T-helper 1 cell treated with Interleukin-12 subunit alpha and Interleukin-12 subunit beta and Interleukin-4 antibody, amounts not matched to agents 30 μg/mL and 1 μg/mL, for 36 hours (primary cell): ENCODE data around the gene LGALS12.

Experiments
- H3K27ac Mint-ChIP-seq: one replicate; pipeline ENCODE4 v1.8.0; 2021; ENCODE audit warnings: mild to moderate bottlenecking, mixed read lengths
- H3K27me3 Mint-ChIP-seq: one replicate; pipeline ENCODE4 v1.8.0; 2021; ENCODE audit warnings: low read depth, mixed read lengths
- H3K36me3 Mint-ChIP-seq: one replicate; pipeline ENCODE4 v1.8.0; 2021; ENCODE audit warnings: low read depth, mixed read lengths
- H3K4me1 Mint-ChIP-seq: one replicate; pipeline ENCODE4 v1.8.0; 2021; ENCODE audit warnings: low read depth, mixed read lengths
- H3K4me3 Mint-ChIP-seq: one replicate; pipeline ENCODE4 v1.8.0; 2021; ENCODE audit warnings: mild to moderate bottlenecking, moderate library complexity, mixed read lengths
- H3K9me3 Mint-ChIP-seq: one replicate; pipeline ENCODE4 v1.8.0; 2021; ENCODE audit warnings: mixed read lengths

LGALS12 gene

GRCh38 chr11:63492441-63492840 lies 13.4 kb upstream of the LGALS12 start:
- no peaks in the 10 kb centered on the region for H3K36me3 Mint-ChIP-seq
- H3K4me3 Mint-ChIP-seq = no peak overlapping the region

DNA sequence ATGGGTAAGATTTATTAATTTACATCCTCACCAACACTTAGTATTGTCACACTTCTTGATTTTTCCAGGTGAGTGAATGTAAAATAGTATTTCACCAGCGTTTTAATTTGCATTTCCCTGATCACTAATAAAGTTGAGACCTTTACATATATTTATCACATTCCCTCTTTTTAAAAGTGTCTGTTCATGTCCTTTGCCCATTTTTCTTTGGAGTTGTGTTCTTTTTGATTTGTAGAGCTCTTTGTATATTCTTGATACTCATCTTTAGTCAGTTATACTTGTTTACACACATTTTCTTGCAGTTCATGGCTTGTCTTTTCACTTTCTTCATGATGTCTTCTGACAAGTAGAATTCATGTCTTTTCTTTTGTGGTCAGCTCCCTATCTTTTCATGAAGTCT lies 12.8 kb upstream of the LGALS12 start:
- no peaks in the 10 kb centered on the region for H3K36me3 Mint-ChIP-seq
- H3K4me1 Mint-ChIP-seq = peaks cover 5% of the 10 kb centered on the region
- peaks cover 80% of the 10 kb centered on the region for H3K27me3 Mint-ChIP-seq
- no peak overlapping the region for H3K4me3 Mint-ChIP-seq
- no peak overlapping the region for H3K27ac Mint-ChIP-seq
- no peaks in the 10 kb centered on the region for H3K9me3 Mint-ChIP-seq

More at GRCh38 chr11:63492441-63492840, 13.4 kb upstream of the LGALS12 start:
- H3K9me3 Mint-ChIP-seq = no peaks in the 10 kb centered on the region
- peaks cover 80% of the 10 kb centered on the region for H3K27me3 Mint-ChIP-seq
- H3K4me1 Mint-ChIP-seq = peaks cover 5% of the 10 kb centered on the region
- no peak overlapping the region for H3K27ac Mint-ChIP-seq

- Mint-ChIP-seq H3K4me3 (no peak overlapping the region), H3K4me1 (peaks cover 5% of the 10 kb centered on the region), H3K27ac (no peak overlapping the region), H3K9me3 (peaks cover 8% of the 10 kb centered on the region), H3K36me3 (no peaks in the 10 kb centered on the region), H3K27me3 (peaks cover 69% of the 10 kb centered on the region)
These were observed 10.9 kb upstream of the LGALS12 start for GRCh38 chr11:63494975-63495374.

DNA sequence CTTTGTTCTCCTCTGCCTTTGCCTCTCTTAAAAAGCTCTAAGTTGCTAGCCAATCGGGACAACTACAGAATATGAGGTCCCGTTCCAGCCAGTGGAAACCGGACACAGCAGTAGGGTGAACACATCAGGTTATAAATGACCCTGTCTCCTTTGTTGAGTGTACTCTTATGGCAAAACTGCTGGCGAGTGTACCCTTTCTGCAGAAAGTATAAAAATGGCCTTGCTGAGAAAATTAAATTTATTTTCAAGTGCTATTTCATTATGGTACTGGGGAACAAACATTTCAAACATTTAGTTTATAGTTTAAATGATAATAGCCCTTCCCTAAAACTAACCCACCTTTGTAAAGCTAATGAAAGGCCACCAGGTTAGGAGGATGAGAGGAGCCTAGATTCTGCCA lies 6.0 kb upstream of the LGALS12 start:
- peaks cover 4% of the 10 kb centered on the region for H3K4me1 Mint-ChIP-seq
- H3K9me3 Mint-ChIP-seq = peaks cover 17% of the 10 kb centered on the region
- H3K27ac Mint-ChIP-seq = no peak overlapping the region
- H3K4me3 Mint-ChIP-seq = no peak overlapping the region
- H3K36me3 Mint-ChIP-seq = peaks cover 4% of the 10 kb centered on the region
- peaks cover 26% of the 10 kb centered on the region for H3K27me3 Mint-ChIP-seq

DNA sequence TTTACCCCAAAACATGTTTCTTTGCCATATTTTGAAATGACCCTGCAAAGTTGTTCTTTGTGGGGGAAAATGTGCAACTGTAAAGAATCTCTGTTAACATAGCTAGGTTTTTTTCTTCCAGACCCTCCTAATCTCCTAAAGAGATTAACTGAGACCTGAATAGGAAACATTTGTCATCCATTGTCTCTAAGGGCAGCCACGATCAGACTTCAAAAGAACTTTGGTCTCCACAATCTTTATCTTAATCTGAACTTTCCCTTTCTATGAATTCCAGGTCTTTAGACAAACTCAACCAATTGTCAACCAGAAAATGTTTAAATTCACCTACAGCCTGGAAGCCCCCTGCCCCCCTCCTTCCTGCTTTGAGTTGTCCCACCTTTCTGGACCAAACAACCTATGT lies 4.6 kb upstream of the LGALS12 start:
- no peak overlapping the region for H3K4me3 Mint-ChIP-seq
- peaks cover 4% of the 10 kb centered on the region for H3K36me3 Mint-ChIP-seq
- H3K27ac Mint-ChIP-seq = no peak overlapping the region
- peaks cover 17% of the 10 kb centered on the region for H3K9me3 Mint-ChIP-seq
- peaks cover 7% of the 10 kb centered on the region for H3K4me1 Mint-ChIP-seq
- peaks cover 20% of the 10 kb centered on the region for H3K27me3 Mint-ChIP-seq

GRCh38 chr11:63502252-63502820 lies 3.5 kb upstream of the LGALS12 start:
- peaks cover 17% of the 10 kb centered on the region for H3K9me3 Mint-ChIP-seq
- H3K36me3 Mint-ChIP-seq = peaks cover 4% of the 10 kb centered on the region
- no peak overlapping the region for H3K27ac Mint-ChIP-seq
- H3K4me3 Mint-ChIP-seq = no peak overlapping the region
- peaks cover 7% of the 10 kb centered on the region for H3K4me1 Mint-ChIP-seq
- H3K27me3 Mint-ChIP-seq = peaks cover 13% of the 10 kb centered on the region

GRCh38 chr11:63503492-63503891 lies 2.4 kb upstream of the LGALS12 start:
- H3K4me3 Mint-ChIP-seq = no peak overlapping the region
- H3K9me3 Mint-ChIP-seq = peaks cover 17% of the 10 kb centered on the region
- peaks cover 4% of the 10 kb centered on the region for H3K27me3 Mint-ChIP-seq
- H3K4me1 Mint-ChIP-seq = peaks cover 9% of the 10 kb centered on the region
- no peak overlapping the region for H3K27ac Mint-ChIP-seq
- H3K36me3 Mint-ChIP-seq = peaks cover 4% of the 10 kb centered on the region

DNA sequence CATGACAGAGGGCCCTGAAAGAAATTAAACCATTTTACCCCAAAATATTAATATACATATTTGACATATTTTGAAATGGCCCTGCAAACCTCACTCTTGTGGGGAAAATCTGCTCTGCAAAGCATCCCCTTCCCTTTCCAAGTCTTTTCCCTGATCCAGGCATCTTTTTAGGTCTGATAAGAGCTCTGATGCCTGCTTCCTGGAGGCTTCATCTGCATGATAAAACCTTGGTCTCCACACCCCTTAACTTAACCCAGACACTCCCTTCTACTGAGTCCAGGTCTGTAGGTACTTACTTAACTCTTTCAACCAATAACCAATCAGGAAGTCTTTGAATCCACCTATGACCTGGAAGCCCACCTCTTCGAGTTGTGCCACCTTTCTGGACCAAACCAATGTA lies 1.8 kb upstream of the LGALS12 start:
- no peak overlapping the region for H3K4me3 Mint-ChIP-seq
- H3K36me3 Mint-ChIP-seq = peaks cover 4% of the 10 kb centered on the region
- no peaks in the 10 kb centered on the region for H3K27me3 Mint-ChIP-seq
- peaks cover 9% of the 10 kb centered on the region for H3K4me1 Mint-ChIP-seq
- no peak overlapping the region for H3K27ac Mint-ChIP-seq
- peaks cover 17% of the 10 kb centered on the region for H3K9me3 Mint-ChIP-seq

- Mint-ChIP-seq H3K9me3 (peaks cover 7% of the 10 kb centered on the region), H3K4me1 (peaks cover 9% of the 10 kb centered on the region), H3K27me3 (no peaks in the 10 kb centered on the region), H3K36me3 (peaks cover 4% of the 10 kb centered on the region), H3K4me3 (no peak overlapping the region), H3K27ac (no peak overlapping the region)
These were observed 824 bp upstream of the LGALS12 start for GRCh38 chr11:63504933-63505586.

DNA sequence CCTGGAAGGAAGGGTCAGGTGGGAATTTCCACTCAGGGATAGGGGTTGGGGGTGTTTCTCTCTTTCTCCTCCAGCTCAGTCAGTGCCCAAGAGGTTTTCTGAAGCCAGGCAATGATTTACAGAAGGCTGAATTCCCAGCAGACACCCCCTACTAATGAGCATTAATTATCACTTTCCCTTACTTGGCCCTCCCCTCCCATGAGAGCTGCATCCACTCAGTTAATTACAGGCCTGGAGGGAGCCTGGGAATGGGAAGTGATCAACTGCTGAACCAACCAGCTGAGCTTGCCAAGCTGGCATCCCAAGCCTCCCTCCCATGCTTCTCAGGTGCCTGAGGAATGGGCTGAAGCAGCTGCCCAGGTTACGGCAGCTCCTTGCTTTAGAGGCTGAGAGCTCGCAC lies 992 bp downstream of the LGALS12 start:
- Mint-ChIP-seq H3K36me3 (peaks cover 2% of the 10 kb centered on the region), H3K9me3 (no peaks in the 10 kb centered on the region), H3K27me3 (no peaks in the 10 kb centered on the region), H3K4me3 (no peak overlapping the region), H3K4me1 (peaks cover 9% of the 10 kb centered on the region), H3K27ac (no peak overlapping the region)

GRCh38 chr11:63507511-63507910 lies 1.6 kb downstream of the LGALS12 start:
- no peaks in the 10 kb centered on the region for H3K36me3 Mint-ChIP-seq
- no peaks in the 10 kb centered on the region for H3K27me3 Mint-ChIP-seq
- peaks cover 4% of the 10 kb centered on the region for H3K4me1 Mint-ChIP-seq
- H3K4me3 Mint-ChIP-seq = no peak overlapping the region
- no peaks in the 10 kb centered on the region for H3K9me3 Mint-ChIP-seq
- H3K27ac Mint-ChIP-seq = no peak overlapping the region

DNA sequence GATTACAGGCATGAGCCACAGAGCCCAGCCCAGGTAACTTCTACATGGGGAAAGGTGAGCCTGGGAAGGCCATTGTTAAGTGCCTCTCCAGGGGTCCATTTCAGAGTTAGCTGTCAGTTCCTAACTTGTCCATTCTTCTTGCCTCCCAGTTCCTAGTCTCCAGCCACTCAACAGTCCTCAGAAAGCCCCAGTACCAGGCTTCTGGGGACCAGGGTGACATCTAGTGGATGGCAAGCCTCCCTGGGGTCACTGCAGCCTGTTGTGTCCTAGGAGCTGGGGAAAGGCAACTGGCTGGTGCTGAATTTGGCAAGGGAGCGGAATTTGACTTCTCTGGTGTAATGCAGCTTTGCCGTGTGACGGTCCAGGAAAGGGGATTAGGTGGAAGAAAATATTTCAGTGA lies 2.1 kb downstream of the LGALS12 start:
- Mint-ChIP-seq H3K27ac (no peak overlapping the region), H3K36me3 (no peaks in the 10 kb centered on the region), H3K4me1 (peaks cover 4% of the 10 kb centered on the region), H3K9me3 (no peaks in the 10 kb centered on the region), H3K27me3 (no peaks in the 10 kb centered on the region), H3K4me3 (no peak overlapping the region)

- Mint-ChIP-seq H3K9me3 (no peaks in the 10 kb centered on the region), H3K4me1 (peaks cover 4% of the 10 kb centered on the region), H3K36me3 (no peaks in the 10 kb centered on the region), H3K27ac (no peak overlapping the region), H3K4me3 (no peak overlapping the region), H3K27me3 (no peaks in the 10 kb centered on the region)
These were observed 2.9 kb downstream of the LGALS12 start for GRCh38 chr11:63508745-63509144.

GRCh38 chr11:63510360-63511047 lies 4.6 kb downstream of the LGALS12 start:
- Mint-ChIP-seq H3K27ac (no peak overlapping the region), H3K9me3 (no peaks in the 10 kb centered on the region), H3K4me1 (peaks cover 3% of the 10 kb centered on the region), H3K27me3 (no peaks in the 10 kb centered on the region), H3K36me3 (no peaks in the 10 kb centered on the region), H3K4me3 (no peak overlapping the region)

DNA sequence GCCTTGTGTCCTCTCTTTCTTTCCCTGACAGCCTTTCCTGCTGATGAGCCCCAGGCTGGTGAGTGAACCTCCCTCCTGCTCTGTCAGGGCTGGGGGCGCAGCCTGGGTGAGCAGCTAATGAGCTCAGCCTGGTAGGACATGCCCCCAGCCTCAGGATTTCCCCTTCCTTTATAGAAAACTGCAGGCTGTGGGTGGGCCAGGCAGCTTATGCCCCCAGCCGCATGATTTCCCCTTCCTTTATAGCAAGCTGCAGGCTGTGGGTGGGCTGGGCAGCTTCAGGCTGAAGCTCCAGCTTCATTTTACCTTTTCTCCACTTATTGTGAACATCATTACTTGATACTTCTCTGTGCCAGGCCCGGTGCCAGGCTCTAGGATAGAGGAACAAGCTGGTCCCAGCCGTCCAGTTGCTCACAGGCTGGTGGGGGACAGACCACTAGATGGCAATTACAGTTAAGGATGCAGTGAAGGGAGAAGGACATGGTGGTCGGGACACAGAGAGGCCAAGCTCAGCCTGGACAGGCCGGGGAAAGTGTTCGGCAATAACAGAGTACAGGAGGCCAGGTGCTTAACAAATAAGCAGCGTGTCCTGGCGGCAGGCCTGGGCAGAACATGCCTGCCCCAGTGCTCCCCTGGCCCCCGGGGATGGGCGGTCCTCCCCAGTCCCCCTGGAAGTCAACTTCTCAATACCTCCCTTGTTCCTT lies 5.3 kb downstream of the LGALS12 start:
- H3K4me1 Mint-ChIP-seq = peaks cover 1% of the 10 kb centered on the region
- no peak overlapping the region for H3K27ac Mint-ChIP-seq
- no peak overlapping the region for H3K4me3 Mint-ChIP-seq
- H3K27me3 Mint-ChIP-seq = no peaks in the 10 kb centered on the region
- no peaks in the 10 kb centered on the region for H3K9me3 Mint-ChIP-seq
- no peaks in the 10 kb centered on the region for H3K36me3 Mint-ChIP-seq
